Suprapubic skin (tissue), 4 donors: ENCODE results near the gene CNTRL. TPM values are rescaled to one million over a fixed set of nuclear protein-coding genes. Genes with fewer than 3 reads are reported as not detected.

Source experiments
- DNase-seq, 2 donors: peaks; one replicate each; pipeline ENCODE4 v3.0.0-alpha.2; 2019; ENCODE audit warnings: low spot score in 2 of 2
- H3K27ac ChIP-seq: fragments of 200-600 bp; sonication (generic); one replicate; pipeline ENCODE4 v1.5.1; 2019
- H3K27me3 ChIP-seq: fragments of 200-600 bp; sonication (generic); one replicate; pipeline ENCODE4 v1.5.1; 2019
- H3K36me3 ChIP-seq: fragments of 200-600 bp; sonication (generic); one replicate; pipeline ENCODE4 v1.5.1; 2019
- H3K4me1 ChIP-seq: fragments of 200-600 bp; sonication (generic); one replicate; pipeline ENCODE4 v1.5.1; 2019
- H3K4me3 ChIP-seq: fragments of 200-600 bp; sonication (generic); one replicate; pipeline ENCODE4 v1.5.1; 2019; ENCODE audit warnings: mild to moderate bottlenecking
- H3K9me3 ChIP-seq: fragments of 200-600 bp; sonication (generic); one replicate; pipeline ENCODE4 v1.5.1; 2019
- CTCF ChIP-seq, 2 donors: fragments of 200-600 bp in 1 of 2; fragments of 450-650 bp in 1 of 2; sonication (generic) in 1 of 2; IDR thresholded peaks; one replicate each; pipeline ENCODE4 v1.5.1; 2016 to 2019; ENCODE audit warnings: antibody characterized with exemption in 2 of 2, mild to moderate bottlenecking in 1 of 2, moderate library complexity in 1 of 2
- EP300 ChIP-seq: sonication (generic); formaldehyde crosslinking; IDR thresholded peaks from one replicate; pipeline ENCODE4 v1.6.1; 2017; ENCODE audit warnings: antibody characterized with exemption
- POLR2A ChIP-seq, 2 donors: fragments of 450-650 bp; IDR thresholded peaks; one replicate each; pipeline ENCODE4 v1.6.1; 2017; ENCODE audit warnings: antibody characterized with exemption in 2 of 2, mild to moderate bottlenecking in 2 of 2, moderate library complexity in 2 of 2
- POLR2AphosphoS5 ChIP-seq, 3 donors: sonication (generic); formaldehyde crosslinking; IDR thresholded peaks; one replicate each; pipeline ENCODE4 v1.6.1; 2017; ENCODE audit warnings: antibody characterized with exemption in 3 of 3
- WGBS: methylation state at CpG from one replicate; pipeline ENCODE4 v1.1.5; 2018; 5-methylcytosine and 5-hydroxymethylcytosine counted together
- total RNA-seq, 4 donors: library from RNA; depleted of rRNA; stranded (reverse); fragments of >200 nt; gene quantifications; one replicate each; pipeline ENCODE4 v1.1.0, GENCODE V29; 2016

Gene CNTRL
- total RNA-seq, 4 donors from 2014 or later = 6.4 to 24.6 (median 13.6) TPM

DNA sequence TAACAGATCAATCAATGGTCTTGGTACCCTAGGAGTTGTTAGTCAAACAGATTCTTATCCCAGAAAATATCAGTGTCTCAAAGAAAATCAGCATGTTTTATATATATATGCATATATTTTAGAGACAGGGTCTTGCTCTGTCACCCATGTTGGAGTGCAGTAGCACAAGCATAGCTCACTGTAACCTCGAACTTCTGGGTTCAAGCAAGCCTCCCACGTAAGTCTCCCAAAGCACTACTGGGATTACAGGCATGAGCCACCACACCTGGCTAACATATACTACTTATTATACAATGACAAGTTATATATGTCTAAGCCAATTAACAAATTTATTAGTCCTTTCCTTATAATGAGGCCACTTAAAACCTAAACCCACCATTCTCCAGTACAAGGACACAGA, 116.5 kb downstream of the CNTRL start:
- Histone ChIP-seq H3K36me3 (no peaks in the 10 kb centered on the region), H3K4me3 (no peak overlapping the region), H3K9me3 (no peaks in the 10 kb centered on the region), H3K27me3 (no peaks in the 10 kb centered on the region), H3K27ac (no peak overlapping the region), H3K4me1 (peaks cover 84% of the 10 kb centered on the region)
- WGBS = 60% methylated on average over 2 of the region's 2 CpGs
- DNase-seq = no peak
- TF ChIP-seq EP300 (no peak), CTCF (IDR thresholded peaks at IDR 0.05) (no peak), POLR2AphosphoS5 (IDR thresholded peaks at IDR 0.05) (no peak), POLR2A (IDR thresholded peaks at IDR 0.05) (no peak)

- H3K27ac ChIP-seq = no peak overlapping the region
- 27% methylated on average over 1 of the region's 1 CpG for WGBS
These were observed 117.8 kb downstream of the CNTRL start for GRCh38 chr9:121192518-121192917.

GRCh38 chr9:121192959-121193640, 118.3 kb downstream of the CNTRL start:
- no peak overlapping the region for H3K4me3 ChIP-seq
- H3K27ac ChIP-seq = no peak overlapping the region
- H3K4me1 ChIP-seq = peaks cover 85% of the 10 kb centered on the region

More at GRCh38 chr9:121192518-121192917, 117.8 kb downstream of the CNTRL start:
- H3K4me3 ChIP-seq = no peak overlapping the region
- TF ChIP-seq CTCF (IDR thresholded peaks at IDR 0.05) (no peak), POLR2AphosphoS5 (IDR thresholded peaks at IDR 0.05) (no peak), EP300 (no peak), POLR2A (IDR thresholded peaks at IDR 0.05) (no peak)
- no peaks in the 10 kb centered on the region for H3K27me3 ChIP-seq
- no peak for DNase-seq
- H3K4me1 ChIP-seq = peaks cover 84% of the 10 kb centered on the region
- no peaks in the 10 kb centered on the region for H3K36me3 ChIP-seq
- H3K9me3 ChIP-seq = no peaks in the 10 kb centered on the region

GRCh38 chr9:121194730-121195129, 120.0 kb downstream of the CNTRL start:
- H3K36me3 ChIP-seq = no peaks in the 10 kb centered on the region
- WGBS = 6% methylated on average over 1 of the region's 1 CpG
- no peaks in the 10 kb centered on the region for H3K27me3 ChIP-seq
- no peak for DNase-seq
- no peak overlapping the region for H3K4me3 ChIP-seq
- TF ChIP-seq EP300 = no peak
- no peak for TF ChIP-seq POLR2AphosphoS5 (IDR thresholded peaks at IDR 0.05)
- peaks cover 98% of the 10 kb centered on the region for H3K4me1 ChIP-seq
- peak overlapping the region; percentile 49 for H3K27ac ChIP-seq
- H3K9me3 ChIP-seq = no peaks in the 10 kb centered on the region

More at GRCh38 chr9:121192959-121193640, 118.3 kb downstream of the CNTRL start:
- H3K27me3 ChIP-seq = no peaks in the 10 kb centered on the region
- 0% methylated on average over 1 of the region's 1 CpG for WGBS
- TF ChIP-seq EP300 = no peak
- TF ChIP-seq POLR2AphosphoS5 (IDR thresholded peaks at IDR 0.05) = no peak
- no peak for TF ChIP-seq POLR2A (IDR thresholded peaks at IDR 0.05)
- no peak for TF ChIP-seq CTCF (IDR thresholded peaks at IDR 0.05)
- H3K36me3 ChIP-seq = no peaks in the 10 kb centered on the region
- no peaks in the 10 kb centered on the region for H3K9me3 ChIP-seq
- no peak for DNase-seq

DNA sequence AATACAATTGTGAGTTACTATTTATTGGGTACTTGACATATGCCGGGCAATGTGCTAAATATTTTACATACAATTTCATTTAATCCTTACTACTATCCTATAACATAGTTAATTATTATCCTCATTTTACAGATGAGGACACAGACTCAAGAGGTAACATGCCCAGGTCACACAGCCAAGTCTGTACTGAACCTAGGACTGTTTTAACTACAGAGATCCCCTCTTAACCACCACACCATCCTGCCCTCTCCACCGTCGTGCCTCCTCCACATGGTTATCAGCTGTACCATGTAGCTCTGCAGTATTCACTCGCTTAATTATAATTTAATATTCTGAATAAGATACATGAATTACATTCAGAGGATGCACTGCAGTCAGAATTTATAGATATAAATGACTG, 121.6 kb downstream of the CNTRL start:
- no peak overlapping the region for H3K4me3 ChIP-seq
- H3K9me3 ChIP-seq = no peaks in the 10 kb centered on the region
- H3K36me3 ChIP-seq = no peaks in the 10 kb centered on the region
- H3K27ac ChIP-seq = no peak overlapping the region
- TF ChIP-seq EP300 (no peak), POLR2A (IDR thresholded peaks at IDR 0.05) (no peak), CTCF (IDR thresholded peaks at IDR 0.05) (no peak), POLR2AphosphoS5 (IDR thresholded peaks at IDR 0.05) (no peak)
- DNase-seq = no peak
- peaks cover 95% of the 10 kb centered on the region for H3K4me1 ChIP-seq
- WGBS = 23% methylated on average over 4 of the region's 4 CpGs
- H3K27me3 ChIP-seq = no peaks in the 10 kb centered on the region
